Ovary (tissue), 10 donors: ENCODE data around the gene SAMD9. TPM values are rescaled to one million over a fixed set of nuclear protein-coding genes. Genes with fewer than 3 reads are reported as not detected.

Source experiments
- DNase-seq, 5 donors: peaks; one replicate each; pipeline ENCODE4 v3.0.0-alpha.2; 2019 to 2020
- H3K27ac ChIP-seq, 2 donors: fragments of 200-600 bp; one replicate each; pipeline versions ENCODE4 v1.5.1 to v1.8.0; 2019 to 2022
- H3K27me3 ChIP-seq: fragments of 200-600 bp; one replicate; pipeline ENCODE4 v1.8.0; 2022
- H3K36me3 ChIP-seq: fragments of 200-600 bp; sonication (generic); one replicate; pipeline ENCODE4 v1.5.1; 2019
- H3K4me1 ChIP-seq: one replicate; pipeline ENCODE4 v1.8.1; 2013; ENCODE audit warnings: mild to moderate bottlenecking, moderate library complexity; ENCODE audit not compliant: insufficient read depth
- H3K4me3 ChIP-seq: fragments of 200-600 bp; sonication (generic); one replicate; pipeline ENCODE4 v1.5.1; 2017
- H3K9me3 ChIP-seq, 2 donors: fragments of 200-600 bp in 1 of 2; sonication (generic) in 1 of 2; one replicate each; pipeline versions ENCODE4 v1.5.1 to v1.8.1; 2013 to 2019; ENCODE audit warnings: mild to moderate bottlenecking in 1 of 2, moderate library complexity in 1 of 2
- CTCF ChIP-seq, 3 donors: fragments of 450-650 bp in 2 of 3; fragments of 200-600 bp in 1 of 3; IDR thresholded peaks; one replicate each; pipeline versions ENCODE4 v1.5.1 to v1.8.0; 2016 to 2022; ENCODE audit warnings: antibody characterized with exemption in 3 of 3, mild to moderate bottlenecking in 1 of 3
- EP300 ChIP-seq: sonication (generic); formaldehyde crosslinking; IDR thresholded peaks from one replicate; pipeline ENCODE4 v1.6.1; 2017; ENCODE audit warnings: antibody characterized with exemption
- POLR2A ChIP-seq: fragments of 450-650 bp; IDR thresholded peaks from one replicate; pipeline ENCODE4 v1.6.1; 2017; ENCODE audit warnings: antibody characterized with exemption, mild to moderate bottlenecking, moderate library complexity
- WGBS, 3 donors: extraction: QIAGEN DNeasy Blood & Tissue Kit in 1 of 3; methylation state at CpG; one replicate each; pipeline versions ENCODE4 v1.1.5 to v1.1.7; 2013 to 2017; 5-methylcytosine and 5-hydroxymethylcytosine counted together
- intact Hi-C, 4 donors: fragments of 100-400 bp; cut with DNase I; formaldehyde crosslinking; loops; one replicate each; pipeline versions ENCODE4 v1.11.0 to v1.15.1; 2022 to 2023
- long read RNA-seq, 3 donors: library from polyadenylated mRNA in 2 of 3; unstranded in 2 of 3; transcript quantifications; one replicate each; pipeline ENCODE4 v2.0.0 and lab custom pipeline, GENCODE V29; 2021 to 2026
- polyA plus RNA-seq, 2 donors: library from polyadenylated mRNA; stranded (reverse); fragments of 200-250 nt in 1 of 2; fragments of 350-450 nt in 1 of 2; fragmentation: Illumina TruSeq in 1 of 2; extraction: RNeasy Lipid Tissue Mini Kit (QIAGEN cat#74804) in 1 of 2; gene quantifications; one replicate each; pipeline ENCODE4 v1.2.3, GENCODE V29; 2013 to 2014
- total RNA-seq, 7 donors: library from RNA; depleted of rRNA in 2 of 7; stranded (reverse); fragments of >200 nt in 2 of 7; fragmentation: NEBNext Ultra II Directional in 3 of 7; extraction: Animal tissue kit (Norgen Biotek cat#: 25700) in 3 of 7; gene quantifications; one replicate each; pipeline versions ENCODE4 v1.1.0 to v1.2.4, GENCODE V29; 2016 to 2023
- donor health status: DM: no; HTN: no; CAD: no; lungs with moderate emphysema.
- donor health status: DM: no; HTN: no; CAD: no.
- donor health status: Bipolar disorder and iron deficiency.
- donor health status: DM: yes; HTN: yes; CAD: no.
- donor health status: DM: no; HTN: no; CAD: no.
- donor health status: DM: yes; HTN: yes; CAD: no.

SAMD9 gene
- total RNA-seq (10 to 100 TPM in 3 of 7 donors, 1 to 10 TPM in 4; 6.8 to 10.3 (median 9.1) TPM), polyA plus RNA-seq (1 to 10 TPM; 3.3 to 7.4 TPM)
- long read RNA-seq, donor 1, full-length matches to known transcripts: 19 of 21 reads
- long read RNA-seq, donor 1, partial matches to known transcripts: 1 of 21 reads
- long read RNA-seq, donor 1, other reads (novel, unspliced or antisense): 1 of 21 reads
- long read RNA-seq, donor 2, full-length matches to known transcripts: 3 of 3 reads
- long read RNA-seq, donor 2, partial matches to known transcripts: 0 of 3 reads
- long read RNA-seq, donor 2, other reads (novel, unspliced or antisense): 0 of 3 reads
- long read RNA-seq, donor 3, full-length matches to known transcripts: 1 of 3 reads
- long read RNA-seq, donor 3, partial matches to known transcripts: 0 of 3 reads
- long read RNA-seq, donor 3, other reads (novel, unspliced or antisense): 2 of 3 reads

- peaks cover 11% of the 10 kb centered on the region for H3K4me1 ChIP-seq
- H3K27ac ChIP-seq: peak within 1 kb of the TSS; percentile 40 to 66
- DNase-seq: peak in 3 of 5 donors; percentile 36 to 64 (median 50)
- H3K36me3 ChIP-seq: no peaks in the 10 kb centered on the region
- no peak for TF ChIP-seq POLR2A
- no peak for TF ChIP-seq EP300
- TF ChIP-seq CTCF (IDR thresholded peaks at IDR 0.05): no peak
- H3K9me3 ChIP-seq: no peaks in the 10 kb centered on the region
- WGBS, 3 donors: 0 to 2% (median 2%) methylated on average over 4 of the region's 4 CpGs
- no peaks in the 10 kb centered on the region for H3K27me3 ChIP-seq
- intact Hi-C loops: no loop called here
- peak within 1 kb of the TSS; percentile 45 for H3K4me3 ChIP-seq
Measured at GRCh38 chr7:93117852-93118530, at the start of gene SAMD9. TSS of gene SAMD9 (minus strand) at chr7:93117979. CDS start at chr7:93106097, 11,882 bp downstream.

- H3K9me3 ChIP-seq: no peaks in the 10 kb centered on the region
- H3K4me3 ChIP-seq: no peak overlapping the region
- 46 to 80% (median 67%) methylated on average over 1 of the region's 1 CpG for whole genome bisulfite sequencing, 3 donors
- TF ChIP-seq EP300 (no peak), CTCF (IDR thresholded peaks at IDR 0.05) (no peak), POLR2A (no peak)
- H3K27ac ChIP-seq: no peak overlapping the region
- H3K4me1 ChIP-seq: no peaks in the 10 kb centered on the region
- H3K27me3 ChIP-seq: no peaks in the 10 kb centered on the region
- no peak for DNase-seq
- H3K36me3 ChIP-seq: no peaks in the 10 kb centered on the region
- intact Hi-C loops: no loop called here
Measured at GRCh38 chr7:93165447-93165846, 47.7 kb upstream of the SAMD9 start.

GRCh38 chr7:93164766-93165165 lies 47.0 kb upstream of the SAMD9 start:
- Histone ChIP-seq H3K27ac (no peak overlapping the region), H3K4me3 (no peak overlapping the region), H3K36me3 (no peaks in the 10 kb centered on the region), H3K27me3 (no peaks in the 10 kb centered on the region), H3K9me3 (no peaks in the 10 kb centered on the region), H3K4me1 (no peaks in the 10 kb centered on the region)
- WGBS, 3 donors: 89 to 90% (median 90%) methylated on average over 2 of the region's 2 CpGs
- no peak for DNase-seq
- intact Hi-C loops: no loop called here
- TF ChIP-seq EP300 (no peak), POLR2A (no peak), CTCF (IDR thresholded peaks at IDR 0.05) (no peak)

- DNase-seq: no peak
- H3K9me3 ChIP-seq: no peaks in the 10 kb centered on the region
- no peak overlapping the region for H3K4me3 ChIP-seq
- no peak overlapping the region for H3K27ac ChIP-seq
- intact Hi-C loops: no loop called here
- no peak for TF ChIP-seq CTCF (IDR thresholded peaks at IDR 0.05)
- H3K27me3 ChIP-seq: no peaks in the 10 kb centered on the region
- H3K36me3 ChIP-seq: no peaks in the 10 kb centered on the region
- WGBS, 3 donors: 54 to 66% (median 58%) methylated on average over 3 of the region's 3 CpGs
- H3K4me1 ChIP-seq: no peaks in the 10 kb centered on the region
Measured at GRCh38 chr7:93161181-93161762, 43.5 kb upstream of the SAMD9 start.
